GM11168 (cell line): Measurements from ENCODE around the gene NKX2-1.

Experiments used
- in situ Hi-C: fragments of 300-500 bp; cut with MboI; formaldehyde crosslinking; loops from one replicate; pipeline ENCODE4 v1.12.0; 2022; ENCODE audit warnings: low sequenced_read_pairs; ENCODE audit not compliant: unreplicated experiment

Gene NKX2-1

DNA sequence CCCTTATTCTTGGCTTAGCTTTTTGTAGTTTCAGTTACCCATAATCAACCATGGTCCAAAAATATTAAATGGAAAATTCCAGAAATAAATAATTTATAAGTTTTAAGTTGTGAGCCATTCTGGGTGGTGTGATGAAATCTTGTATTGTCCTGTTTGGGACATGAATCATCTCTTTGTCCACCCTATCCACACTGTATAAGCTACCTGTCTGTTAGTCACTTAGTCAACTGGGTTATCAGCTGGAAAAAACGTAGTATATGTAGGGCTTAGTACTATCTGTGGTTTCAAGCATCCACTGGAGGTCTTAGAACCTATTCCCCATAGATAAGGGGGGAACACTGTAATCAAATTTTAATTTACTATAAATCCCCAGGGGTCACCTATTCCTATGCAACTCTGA, 52.7 kb downstream of the NKX2-1 start:
- in situ Hi-C loops, result no loop called here
